ENCODE results near the gene B9D1.

Gene B9D1

DNA sequence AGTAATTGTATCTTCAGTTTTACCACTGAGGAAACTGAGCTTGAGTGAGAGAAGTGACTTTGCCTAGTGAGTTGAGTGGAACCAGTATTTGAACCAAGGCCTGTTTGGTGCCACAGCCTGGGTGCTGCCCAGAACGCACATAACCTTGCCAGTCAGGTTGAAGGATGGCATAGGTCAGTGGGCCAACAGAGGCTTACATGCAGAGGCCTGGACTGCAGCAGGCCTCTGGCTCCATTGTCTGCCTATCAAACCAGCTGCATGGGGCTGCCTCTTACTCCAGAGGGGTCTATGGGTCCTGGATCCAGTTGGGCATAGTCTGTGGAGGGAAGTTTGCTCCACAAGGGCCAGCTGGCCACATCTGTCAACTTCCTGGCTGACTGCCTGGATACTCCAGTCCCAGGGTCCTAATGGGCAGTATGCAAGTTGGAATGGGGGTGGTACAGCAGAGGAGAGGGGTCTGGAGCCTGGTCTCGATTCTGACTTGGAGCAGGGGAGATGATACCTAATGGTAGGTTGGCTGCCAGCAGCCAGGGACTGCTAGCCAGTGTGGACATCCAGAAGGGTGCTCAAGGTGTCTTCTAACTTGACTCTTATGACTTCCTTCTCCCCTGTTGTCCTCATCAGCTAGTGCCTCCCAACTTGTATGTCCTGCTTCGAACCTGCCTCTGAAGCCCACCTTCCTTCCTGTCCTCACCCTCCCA lies 37.4 kb upstream of the B9D1 start:
- Histone ChIP-seq H3K4me1 (ENCODE audit: control insufficient read depth, low read length) (no peaks in the 10 kb centered on the region), H3K4me2 (ENCODE audit: low read length) (no peak overlapping the region), H4K20me1 (ENCODE audit: control insufficient read depth, insufficient read depth, low read depth, low read length) (no peaks in the 10 kb centered on the region), H3K79me2 (ENCODE audit: control insufficient read depth, low read length) (no peaks in the 10 kb centered on the region), H3K36me3 (ENCODE audit: control insufficient read depth, low read length) (no peaks in the 10 kb centered on the region), H3K4me3 (ENCODE audit: low read length) (no peak overlapping the region), H3K27me3 (ENCODE audit: control insufficient read depth, low read length) (peaks cover 2% of the 10 kb centered on the region; the same call in 1 of the 2 replicates), H3F3A (ENCODE audit: control insufficient read depth, insufficient read depth) (no peaks in the 10 kb centered on the region), H3K9me2 (replicated peaks; ENCODE audit: control insufficient read depth, low read length) (no peaks in the 10 kb centered on the region), H3K9me3 (ENCODE audit: control insufficient read depth, insufficient read depth, low read length) (no peaks in the 10 kb centered on the region), H3K27ac (ENCODE audit: low read depth, low read length) (no peak overlapping the region)
- no peak for TF ChIP-seq CTCF (IDR thresholded peaks at IDR 0.05; ENCODE audit: low read depth, low read length, poor library complexity, severe bottlenecking)
- no peak for TF ChIP-seq EZH2phosphoT487 (IDR thresholded peaks at IDR 0.05; ENCODE audit: borderline replicate concordance, low read length)

- H3K9me2 ChIP-seq (replicated peaks; ENCODE audit: control insufficient read depth, low read length), result no peaks in the 10 kb centered on the region
- no peak overlapping the region for H3K27ac ChIP-seq (ENCODE audit: low read depth, low read length)
- H3K27me3 ChIP-seq (ENCODE audit: control insufficient read depth, low read length), result peaks cover 14% of the 10 kb centered on the region
- H3K36me3 ChIP-seq (ENCODE audit: control insufficient read depth, low read length), result no peaks in the 10 kb centered on the region
- H4K20me1 ChIP-seq (ENCODE audit: control insufficient read depth, insufficient read depth, low read depth, low read length), result no peaks in the 10 kb centered on the region
- H3K4me2 ChIP-seq (ENCODE audit: low read length), result no peak overlapping the region
- no peak for TF ChIP-seq CTCF (IDR thresholded peaks at IDR 0.05; ENCODE audit: low read depth, low read length, poor library complexity, severe bottlenecking)
- no peak for TF ChIP-seq EZH2phosphoT487 (IDR thresholded peaks at IDR 0.05; ENCODE audit: borderline replicate concordance, low read length)
- no peaks in the 10 kb centered on the region for H3K9me3 ChIP-seq (ENCODE audit: control insufficient read depth, insufficient read depth, low read length)
- no peaks in the 10 kb centered on the region for H3K4me1 ChIP-seq (ENCODE audit: control insufficient read depth, low read length)
- no peak overlapping the region for H3K4me3 ChIP-seq (ENCODE audit: low read length)
- H3K79me2 ChIP-seq (ENCODE audit: control insufficient read depth, low read length), result no peaks in the 10 kb centered on the region
- no peaks in the 10 kb centered on the region for H3F3A ChIP-seq (ENCODE audit: control insufficient read depth, insufficient read depth)
These were observed 36.0 kb upstream of the B9D1 start for GRCh38 chr17:19398301-19399181.

DNA sequence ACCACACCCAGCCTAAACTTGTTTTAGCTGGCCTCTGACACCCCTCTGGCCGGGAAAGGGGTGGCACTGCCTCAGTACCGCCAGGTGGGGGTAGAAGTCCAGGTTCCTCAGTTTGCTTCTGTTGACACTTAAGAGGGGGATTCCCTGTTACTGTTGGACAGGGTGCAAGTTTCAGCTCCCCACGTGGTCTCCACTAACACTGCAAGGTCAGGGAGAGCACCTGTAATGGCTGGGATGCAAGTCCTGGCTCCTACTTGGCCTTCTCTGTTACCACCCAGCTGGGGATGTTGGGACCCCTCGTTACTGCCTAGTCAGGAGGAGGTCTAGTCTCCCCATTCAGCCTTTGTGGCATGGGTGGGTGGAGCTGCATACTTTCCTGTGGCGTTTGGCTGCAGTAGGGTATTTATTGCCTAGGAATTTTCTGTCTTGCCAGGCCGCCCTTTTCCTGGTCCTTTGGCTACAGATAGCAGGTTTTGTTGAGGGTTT lies 35.1 kb upstream of the B9D1 start:
- Histone ChIP-seq H3K9me3 (ENCODE audit: control insufficient read depth, insufficient read depth, low read length) (no peaks in the 10 kb centered on the region), H3K9me2 (replicated peaks; ENCODE audit: control insufficient read depth, low read length) (no peaks in the 10 kb centered on the region), H3K4me3 (ENCODE audit: low read length) (no peak overlapping the region), H3K4me2 (ENCODE audit: low read length) (no peak overlapping the region), H3K79me2 (ENCODE audit: control insufficient read depth, low read length) (no peaks in the 10 kb centered on the region), H3F3A (ENCODE audit: control insufficient read depth, insufficient read depth) (no peaks in the 10 kb centered on the region), H3K4me1 (ENCODE audit: control insufficient read depth, low read length) (no peaks in the 10 kb centered on the region), H3K27me3 (ENCODE audit: control insufficient read depth, low read length) (peaks cover 19% of the 10 kb centered on the region), H3K36me3 (ENCODE audit: control insufficient read depth, low read length) (no peaks in the 10 kb centered on the region), H4K20me1 (ENCODE audit: control insufficient read depth, insufficient read depth, low read depth, low read length) (no peaks in the 10 kb centered on the region), H3K27ac (ENCODE audit: low read depth, low read length) (no peak overlapping the region)
- TF ChIP-seq EZH2phosphoT487 (IDR thresholded peaks at IDR 0.05; ENCODE audit: borderline replicate concordance, low read length) (no peak), CTCF (IDR thresholded peaks at IDR 0.05; ENCODE audit: low read depth, low read length, poor library complexity, severe bottlenecking) (no peak)
